Measurements from ENCODE around the gene APOBEC3A.
"Not testable (repeated sequence)": the region's sequence is repeated elsewhere in the genome, so short reads cannot be mapped to it uniquely, and the experiment has no call there.

Gene APOBEC3A

GRCh38 chr22:38943201-38943600, 14.2 kb upstream of the APOBEC3A start:
- no peak for DNase-seq (ENCODE audit: low read depth)

- DNase-seq (ENCODE audit: low read depth): no peak
Observed at GRCh38 chr22:38943882-38944281, 13.5 kb upstream of the APOBEC3A start.

GRCh38 chr22:38944653-38945052, 12.8 kb upstream of the APOBEC3A start:
- no peak for DNase-seq (ENCODE audit: low read depth)

- not testable (repeated sequence) for DNase-seq (ENCODE audit: low read depth)
Observed at GRCh38 chr22:38945706-38946338, 11.6 kb upstream of the APOBEC3A start.

GRCh38 chr22:38946771-38947170, 10.6 kb upstream of the APOBEC3A start:
- DNase-seq (ENCODE audit: low read depth): no peak

GRCh38 chr22:38947321-38948140, 9.9 kb upstream of the APOBEC3A start:
- no peak for DNase-seq (ENCODE audit: low read depth)

GRCh38 chr22:38948181-38948940, 9.0 kb upstream of the APOBEC3A start:
- no peak for DNase-seq (ENCODE audit: low read depth)

GRCh38 chr22:38949889-38950405, 7.5 kb upstream of the APOBEC3A start:
- DNase-seq (ENCODE audit: low read depth): no peak

- DNase-seq (ENCODE audit: low read depth): no peak
Observed at GRCh38 chr22:38950527-38951295, 6.7 kb upstream of the APOBEC3A start.

GRCh38 chr22:38951734-38952133, 5.7 kb upstream of the APOBEC3A start:
- no peak for DNase-seq (ENCODE audit: low read depth)

- DNase-seq (ENCODE audit: low read depth): no peak
Observed at GRCh38 chr22:38952281-38952993, 5.0 kb upstream of the APOBEC3A start.

GRCh38 chr22:38953091-38953490, 4.3 kb upstream of the APOBEC3A start:
- DNase-seq (ENCODE audit: low read depth): no peak

- peak; percentile 32 for DNase-seq (ENCODE audit: low read depth)
Observed at GRCh38 chr22:38953577-38954413, 3.6 kb upstream of the APOBEC3A start.

- no peak for DNase-seq (ENCODE audit: low read depth)
Observed at GRCh38 chr22:38954414-38955043, 2.9 kb upstream of the APOBEC3A start.

GRCh38 chr22:38955250-38955905, 2.0 kb upstream of the APOBEC3A start:
- no peak for DNase-seq (ENCODE audit: low read depth)

GRCh38 chr22:38955926-38956325, 1.5 kb upstream of the APOBEC3A start:
- no peak for DNase-seq (ENCODE audit: low read depth)

GRCh38 chr22:38956551-38956950, 858 bp upstream of the APOBEC3A start:
- DNase-seq (ENCODE audit: low read depth): no peak

GRCh38 chr22:38957808-38958650, 620 bp downstream of the APOBEC3A start:
- no peak for DNase-seq (ENCODE audit: low read depth)
